Stimulated activated CD8-positive, alpha-beta memory T cell treated with anti-CD3 and anti-CD28 coated beads, Interleukin-2, amount 100 ng/mL, for 48 hours (primary cell): Measurements from ENCODE around the gene TAAR2.
"Not testable (repeated sequence)": the region's sequence is repeated elsewhere in the genome, so short reads cannot be mapped to it uniquely, and the experiment has no call there.

Source experiments
- DNase-seq, 2 donors: peaks; one replicate each; pipeline ENCODE4 v3.0.0-alpha.2; 2020; ENCODE audit warnings: low read depth in 2 of 2

The TAAR2 gene

GRCh38 chr6:132624175-132624574 lies at the start of gene TAAR2:
Gene TAAR2 (minus strand): TSS chr6:132624275. CDS start chr6:132624275, 0 bp downstream.
- no peak for DNase-seq

- DNase-seq, result no peak
These were observed 49.5 kb upstream of the TAAR2 start for GRCh38 chr6:132673376-132674094.

GRCh38 chr6:132671295-132671694 lies 47.2 kb upstream of the TAAR2 start:
- DNase-seq, result no peak

- no peak for DNase-seq
These were observed 45.7 kb upstream of the TAAR2 start for GRCh38 chr6:132669690-132670291.

GRCh38 chr6:132666118-132666517 lies 42.0 kb upstream of the TAAR2 start:
- no peak for DNase-seq

- no peak for DNase-seq
These were observed 40.4 kb upstream of the TAAR2 start for GRCh38 chr6:132664309-132665034.

GRCh38 chr6:132663661-132664060 lies 39.6 kb upstream of the TAAR2 start:
- no peak for DNase-seq

- no peak for DNase-seq
These were observed 37.8 kb upstream of the TAAR2 start for GRCh38 chr6:132661906-132662305.

GRCh38 chr6:132659082-132659481 lies 35.0 kb upstream of the TAAR2 start, which contains the start of gene TAAR1:
Gene TAAR1 (minus strand): TSS chr6:132659182. CDS start chr6:132646003, 13,179 bp downstream.
- no peak for DNase-seq

GRCh38 chr6:132651062-132651461 lies 27.0 kb upstream of the TAAR2 start:
- DNase-seq, result no peak

- no peak for DNase-seq
These were observed 26.4 kb upstream of the TAAR2 start for GRCh38 chr6:132650429-132650828.

- no peak for DNase-seq
These were observed 24.8 kb upstream of the TAAR2 start for GRCh38 chr6:132648828-132649227.

GRCh38 chr6:132648356-132648755 lies 24.3 kb upstream of the TAAR2 start:
- no peak for DNase-seq

- no peak for DNase-seq
These were observed 19.5 kb upstream of the TAAR2 start for GRCh38 chr6:132643547-132643946.

- not testable (repeated sequence) for DNase-seq
These were observed 13.1 kb upstream of the TAAR2 start for GRCh38 chr6:132637135-132637534.

GRCh38 chr6:132635906-132636305 lies 11.8 kb upstream of the TAAR2 start:
- not testable (repeated sequence) for DNase-seq

- DNase-seq, result not testable (repeated sequence)
These were observed 11.2 kb upstream of the TAAR2 start for GRCh38 chr6:132635288-132635687.

GRCh38 chr6:132634796-132635195 lies 10.7 kb upstream of the TAAR2 start:
- DNase-seq, result no peak

- DNase-seq, result no peak
These were observed 9.3 kb upstream of the TAAR2 start for GRCh38 chr6:132633362-132633761.

GRCh38 chr6:132623106-132623845 lies 799 bp downstream of the TAAR2 start:
- no peak for DNase-seq

- DNase-seq, result no peak
These were observed 7.4 kb downstream of the TAAR2 start for GRCh38 chr6:132616677-132617076.

- no peak for DNase-seq
These were observed 9.5 kb downstream of the TAAR2 start for GRCh38 chr6:132614554-132614953.
